HepG2 (cell line): ENCODE results near the gene SYCE1L. TPM values are rescaled to one million over a fixed set of nuclear protein-coding genes. Genes with fewer than 3 reads are reported as not detected.

ENCODE experiments used
- CHD4 ChIP-seq: fragments of 200-600 bp; sonication (generic); IDR thresholded peaks from 2 replicates; pipeline ENCODE4 v1.7.0; 2017; ENCODE audit warnings: mild to moderate bottlenecking, low read length, borderline replicate concordance
- ELF3 ChIP-seq: IDR thresholded peaks from 2 replicates; pipeline ENCODE4 v1.6.1; 2016; ENCODE audit warnings: missing genetic modification reagents, missing compliant biosample characterization
- JUND ChIP-seq: sonication (generic); formaldehyde crosslinking; IDR thresholded peaks from 2 replicates; pipeline ENCODE4 v1.8.0; 2022; ENCODE audit warnings: mild to moderate bottlenecking, missing genetic modification reagents
- SIN3B ChIP-seq: fragments of 150-350 bp; IDR thresholded peaks from 2 replicates; pipeline ENCODE4 v1.6.1; 2014; ENCODE audit warnings: low read length
- SKI ChIP-seq: fragments of 450-650 bp; IDR thresholded peaks from one replicate; pipeline ENCODE4 v1.6.1; 2018; ENCODE audit warnings: mild to moderate bottlenecking; ENCODE audit not compliant: partially characterized antibody
- ZBTB40 ChIP-seq, 2 experiments: fragments of 450-650 bp in 1 of 2; sonication (generic) in 1 of 2; formaldehyde crosslinking in 1 of 2; IDR thresholded peaks; 2 replicates each; pipeline versions ENCODE4 v1.6.1 to v1.8.0; 2016 to 2022; ENCODE audit warnings: antibody characterized with exemption in 1 of 2, mild to moderate bottlenecking in 1 of 2, missing genetic modification reagents in 1 of 2
- ZNF280D ChIP-seq: sonication (generic); formaldehyde crosslinking; IDR thresholded peaks from 2 replicates; pipeline ENCODE4 v1.5.1; 2020; ENCODE audit warnings: mild to moderate bottlenecking, missing genetic modification reagents
- ZNF687 ChIP-seq: sonication (generic); formaldehyde crosslinking; IDR thresholded peaks from 2 replicates; pipeline ENCODE4 v1.5.1; 2020; ENCODE audit warnings: mild to moderate bottlenecking, missing genetic modification reagents, moderate library complexity
- ZNF772 ChIP-seq: sonication (generic); formaldehyde crosslinking; IDR thresholded peaks from 2 replicates; pipeline ENCODE4 v1.5.0; 2020; ENCODE audit warnings: mild to moderate bottlenecking, missing genetic modification reagents
- ZNF891 ChIP-seq: sonication (generic); formaldehyde crosslinking; IDR thresholded peaks from 2 replicates; pipeline ENCODE4 v1.5.0; 2020; ENCODE audit warnings: mild to moderate bottlenecking, missing genetic modification reagents
- polyA plus RNA-seq, 8 experiments: library from polyadenylated mRNA; depleted of rRNA in 3 of 8; stranded (reverse) in 7 of 8; unstranded in 1 of 8; fragments of >200 nt; fragmentation: Illumina TruSeq in 4 of 8; extraction: Trizol in 4 of 8; gene quantifications; 2 replicates each; pipeline versions ENCODE4 v1.2.1 to v1.2.3, GENCODE V29; 2011 to 2016; ENCODE audit warnings: low read depth in 4 of 8, missing spikeins in 1 of 8, mixed read lengths in 1 of 8; ENCODE audit not compliant: insufficient read depth in 1 of 8
- total RNA-seq, 5 experiments: library from RNA; depleted of rRNA; stranded (reverse); fragments of >200 nt; fragmentation: Illumina TruSeq; extraction: Trizol; gene quantifications; 2 replicates each; pipeline ENCODE4 v1.2.3, GENCODE V29; 2016; ENCODE audit warnings: low read depth in 1 of 5

The SYCE1L gene
- total and polyA plus RNA-seq, 2 of the 13 experiments (the other 11 are each of a cell fraction or from before 2014, with no cell fraction given), result 0.22 TPM; not detected in 1

- TF ChIP-seq ZNF687 (peak; percentile 88), JUND (CRISPR knock-in tag) (0 out of 2 replicates have a peak, but pooled peaks have one; percentile 1), ELF3 (CRISPR knock-in tag) (peak; percentile 94), CHD4 (peak; percentile 44; the same call in 1 of the 2 replicates), ZBTB40 (IDR thresholded peaks at IDR 0.05) (peak; percentile 90), ZBTB40 (CRISPR knock-in tag; IDR thresholded peaks at IDR 0.05) (peak; percentile 97), SIN3B (no peak), SKI (peak; percentile 14), ZNF280D (CRISPR knock-in tag) (peak; percentile 11), ZNF891 (peak; percentile 72; the same call in 1 of the 2 replicates), ZNF772 (CRISPR knock-in tag) (no peak; the same call in 1 of the 2 replicates)
These were observed 8.5 kb upstream of the SYCE1L start, which contains the start of gene MON1B (continued) for GRCh38 chr16:77190478-77191258.
